CD4-positive, alpha-beta T cell (primary cell): Measurements from ENCODE around the gene NFATC1. TPM values are rescaled to one million over a fixed set of nuclear protein-coding genes. Genes with fewer than 3 reads are reported as not detected.
A peak's percentile ranks its signal among the peaks of the same experiment; 100 is the strongest.

Experiments
- ATAC-seq: fragments of 200-7000 bp; cut with Tn5 transposase; one replicate; pipeline ENCODE4 v1.10.0; 2022; ENCODE audit warnings: mild to moderate bottlenecking; ENCODE audit not compliant: poor library complexity
- CTCF ChIA-PET: fragments of 350-600 bp; sonication (Branson Sonifier 250); formaldehyde crosslinking; loops from one replicate; lab custom pipeline; 2021; ENCODE audit warnings: antibody characterized with exemption, inconsistent platforms; lab: Charles Lee
- POLR2A ChIA-PET: fragments of 350-600 bp; sonication (Branson Sonifier 250); formaldehyde crosslinking; loops from one replicate; lab custom pipeline; 2021; ENCODE audit warnings: antibody characterized with exemption, inconsistent platforms; lab: Charles Lee
- DNase-seq, 14 experiments: peaks; one replicate each; pipeline ENCODE4 v3.0.0-alpha.2; 2013 to 2020; ENCODE audit warnings: mixed read lengths in 2 of 14
- H3K27ac ChIP-seq, 2 donors: one replicate each; pipeline versions ENCODE4 v1.5.1 to v1.7.0; 2013; ENCODE audit warnings: low read length in 2 of 2, low read depth in 1 of 2, mild to moderate bottlenecking in 1 of 2
- H3K27me3 ChIP-seq, 2 experiments: 1 replicate in 1 of 2; 2 replicates in 1 of 2; pipeline versions ENCODE4 v1.6.1 to v1.7.0; 2013; ENCODE audit warnings: low read length in 2 of 2, control low read depth in 1 of 2, mild to moderate bottlenecking in 1 of 2, moderate library complexity in 1 of 2; ENCODE audit not compliant: insufficient read depth in 2 of 2, control insufficient read depth in 1 of 2
- H3K36me3 ChIP-seq: one replicate; pipeline ENCODE4 v1.6.1; 2013; ENCODE audit warnings: low read length, control low read depth; ENCODE audit not compliant: insufficient read depth
- H3K4me1 ChIP-seq: one replicate; pipeline ENCODE4 v1.6.1; 2013; ENCODE audit warnings: low read length, control low read depth; ENCODE audit not compliant: insufficient read depth
- H3K4me3 ChIP-seq: one replicate; pipeline ENCODE4 v1.5.1; 2013; ENCODE audit warnings: mild to moderate bottlenecking, low read length, moderate library complexity
- H3K9me3 ChIP-seq, 2 experiments: 1 replicate in 1 of 2; 2 replicates in 1 of 2; pipeline versions ENCODE4 v1.6.1 to v1.7.0; 2013; ENCODE audit warnings: low read length in 2 of 2, mild to moderate bottlenecking in 2 of 2, control low read depth in 1 of 2, moderate library complexity in 1 of 2; ENCODE audit not compliant: control insufficient read depth in 1 of 2, insufficient read depth in 1 of 2
- H3K27ac Mint-ChIP-seq: one replicate; pipeline ENCODE4 v1.8.0; 2020; ENCODE audit warnings: mixed read lengths
- H3K27me3 Mint-ChIP-seq: one replicate; pipeline ENCODE4 v1.8.0; 2021; ENCODE audit warnings: mixed read lengths
- H3K36me3 Mint-ChIP-seq: one replicate; pipeline ENCODE4 v1.8.0; 2021; ENCODE audit warnings: low read depth, mixed read lengths
- H3K4me1 Mint-ChIP-seq: one replicate; pipeline ENCODE4 v1.8.0; 2021; ENCODE audit warnings: low read depth, mixed read lengths
- H3K4me3 Mint-ChIP-seq: one replicate; pipeline ENCODE4 v1.8.0; 2020; ENCODE audit warnings: mild to moderate bottlenecking, mixed read lengths
- H3K9me3 Mint-ChIP-seq: one replicate; pipeline ENCODE4 v1.8.0; 2020; ENCODE audit warnings: mixed read lengths
- CTCF ChIP-seq: fragments of 200-600 bp; IDR thresholded peaks from one replicate; pipeline ENCODE4 v1.8.0; 2022; ENCODE audit warnings: antibody characterized with exemption, mild to moderate bottlenecking
- intact Hi-C, 2 experiments: fragments of 100-400 bp; cut with DNase I in 1 of 2; cut with micrococcal nuclease in 1 of 2; formaldehyde crosslinking; loops; one replicate each; pipeline versions ENCODE4 v1.15.1 to v1.9.0; 2023 to 2025; cut with DNase I, micrococcal nuclease
- total RNA-seq, 174 experiments: library from RNA in 2 of 174; stranded (reverse) in 2 of 174; gene quantifications; one replicate each; pipeline ENCODE4 v1.2.3 and lab custom pipeline; 2021 to 2026

Gene NFATC1
- total RNA-seq, 2 experiments from 2014 or later = 107 to 113 TPM

- Histone ChIP-seq H3K4me1 (peaks cover 53% of the 10 kb centered on the region), H3K4me3 (peak overlapping the region; percentile 46), H3K27me3 (no peaks in the 10 kb centered on the region), H3K36me3 (peaks cover 26% of the 10 kb centered on the region), H3K9me3 (no peaks in the 10 kb centered on the region), H3K27ac (peak overlapping the region; percentile 66 to 72)
- CTCF ChIA-PET = no interaction called here
- Mint-ChIP-seq H3K36me3 (peaks cover 35% of the 10 kb centered on the region), H3K9me3 (no peaks in the 10 kb centered on the region), H3K4me1 (peaks cover 68% of the 10 kb centered on the region), H3K4me3 (peak overlapping the region; percentile 79), H3K27ac (peak overlapping the region; percentile 94), H3K27me3 (no peaks in the 10 kb centered on the region)
- DNase-seq = peak in 8 of 14 experiments; percentile 2 to 54 (median 39)
- intact Hi-C loops = loop anchor here in 1 of 2 experiments (1.0 to 5.0 kb wide), 3 partner anchors 9 to 40 kb away; no protein-coding TSS in a partner anchor
- POLR2A ChIA-PET = interaction anchor here (0.6 to 2.6 kb wide), 9 partner anchors 8 to 114 kb away, joined by 3 to 43 read pairs (median 3); no protein-coding TSS in a partner anchor
- ATAC-seq = peak; percentile 67
- TF ChIP-seq CTCF = no peak
Observed at GRCh38 chr18:79507076-79507545, 111.4 kb downstream of the NFATC1 start.

GRCh38 chr18:79507546-79508480 is 112.1 kb downstream of the NFATC1 start:
- Mint-ChIP-seq H3K9me3 (no peaks in the 10 kb centered on the region), H3K27ac (peak overlapping the region; percentile 94), H3K27me3 (no peaks in the 10 kb centered on the region), H3K36me3 (peaks cover 32% of the 10 kb centered on the region), H3K4me3 (peak overlapping the region; percentile 79), H3K4me1 (peaks cover 61% of the 10 kb centered on the region)
- Histone ChIP-seq H3K4me3 (peak overlapping the region; percentile 46), H3K4me1 (peaks cover 53% of the 10 kb centered on the region), H3K9me3 (no peaks in the 10 kb centered on the region), H3K27ac (peak overlapping the region; percentile 37 to 66), H3K36me3 (peaks cover 33% of the 10 kb centered on the region), H3K27me3 (no peaks in the 10 kb centered on the region)
- intact Hi-C loops = loop anchor here in 1 of 2 experiments (1.0 to 5.0 kb wide), 3 partner anchors 8 to 41 kb away; no protein-coding TSS in a partner anchor
- POLR2A ChIA-PET = interaction anchor here (0.6 to 2.6 kb wide), 7 partner anchors 7 to 110 kb away, joined by 3 to 43 read pairs (median 6); no protein-coding TSS in a partner anchor
- no peak for TF ChIP-seq CTCF
- CTCF ChIA-PET = no interaction called here
- DNase-seq (peak in 5 of 14 experiments; percentile 7 to 54 (median 37)), ATAC-seq (peak; percentile 54)
